ENCODE measurements around the gene OR5H2. TPM values are rescaled to one million over a fixed set of nuclear protein-coding genes. Genes with fewer than 3 reads are reported as not detected.
A peak's percentile ranks its signal among the peaks of the same experiment; 100 is the strongest.

OR5H2 gene
- total RNA-seq, 1 experiment from 2014 or later = not detected

DNA sequence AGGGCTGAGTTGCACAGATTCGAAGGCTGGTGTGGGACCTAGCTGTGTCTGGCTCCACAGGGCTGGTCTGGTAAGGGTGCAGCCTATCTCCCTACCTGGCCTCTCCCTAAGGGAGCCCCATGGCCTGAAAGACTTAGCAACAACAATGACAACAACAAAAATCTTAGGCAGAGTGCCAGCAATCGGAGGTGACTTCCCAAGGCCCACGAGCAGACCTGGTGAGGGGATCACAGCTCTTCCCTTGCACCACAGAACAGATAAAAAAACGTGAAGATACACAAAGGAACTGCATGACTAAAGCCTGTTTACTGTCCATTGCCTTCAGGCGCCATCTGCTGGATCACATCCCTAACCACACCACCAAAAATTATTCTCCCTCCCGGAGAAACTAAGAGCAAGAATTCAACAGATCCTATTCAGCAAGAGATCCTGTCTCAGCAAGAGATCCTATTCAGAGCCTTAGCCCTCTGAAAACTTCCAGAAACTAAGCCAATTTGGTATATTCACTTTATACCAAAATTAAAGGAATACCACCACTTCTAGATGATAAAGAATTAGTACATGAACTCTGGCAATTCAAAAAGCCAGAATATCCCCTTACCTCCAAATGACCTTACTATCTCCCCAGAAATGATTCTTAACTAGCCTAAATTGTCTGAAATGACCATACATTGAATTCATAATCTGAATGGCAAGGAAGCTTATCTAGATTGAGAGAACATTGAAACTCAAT is 47.3 kb downstream of the OR5H2 start:
- TF ChIP-seq, protein P1, sequence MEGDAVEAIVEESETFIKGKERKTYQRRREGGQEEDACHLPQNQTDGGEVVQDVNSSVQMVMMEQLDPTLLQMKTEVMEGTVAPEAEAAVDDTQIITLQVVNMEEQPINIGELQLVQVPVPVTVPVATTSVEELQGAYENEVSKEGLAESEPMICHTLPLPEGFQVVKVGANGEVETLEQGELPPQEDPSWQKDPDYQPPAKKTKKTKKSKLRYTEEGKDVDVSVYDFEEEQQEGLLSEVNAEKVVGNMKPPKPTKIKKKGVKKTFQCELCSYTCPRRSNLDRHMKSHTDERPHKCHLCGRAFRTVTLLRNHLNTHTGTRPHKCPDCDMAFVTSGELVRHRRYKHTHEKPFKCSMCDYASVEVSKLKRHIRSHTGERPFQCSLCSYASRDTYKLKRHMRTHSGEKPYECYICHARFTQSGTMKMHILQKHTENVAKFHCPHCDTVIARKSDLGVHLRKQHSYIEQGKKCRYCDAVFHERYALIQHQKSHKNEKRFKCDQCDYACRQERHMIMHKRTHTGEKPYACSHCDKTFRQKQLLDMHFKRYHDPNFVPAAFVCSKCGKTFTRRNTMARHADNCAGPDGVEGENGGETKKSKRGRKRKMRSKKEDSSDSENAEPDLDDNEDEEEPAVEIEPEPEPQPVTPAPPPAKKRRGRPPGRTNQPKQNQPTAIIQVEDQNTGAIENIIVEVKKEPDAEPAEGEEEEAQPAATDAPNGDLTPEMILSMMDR (IDR thresholded peaks at IDR 0.05; ENCODE audit: insufficient read depth in 1 of 2, low read depth in 1 of 2, low read length in 1 of 2, severe bottlenecking in 1 of 2, unreplicated experiment in 1 of 2) = peak; percentile 63 to 69
- peak; percentile 38 to 56 for DNase-seq
- Mint-ChIP-seq H3K9me3 (ENCODE audit: unreplicated experiment) (no peaks in the 10 kb centered on the region), H3K36me3 (ENCODE audit: insufficient read depth, unreplicated experiment) (no peaks in the 10 kb centered on the region), H3K27ac (ENCODE audit: unreplicated experiment) (no peak overlapping the region), H3K4me1 (ENCODE audit: low read depth, unreplicated experiment) (peaks cover 13% of the 10 kb centered on the region), H3K27me3 (ENCODE audit: insufficient read depth, unreplicated experiment) (peaks cover 3% of the 10 kb centered on the region), H3K4me3 (ENCODE audit: unreplicated experiment) (no peak overlapping the region)
- Histone ChIP-seq H3K27me3 (replicated peaks; ENCODE audit: control insufficient read depth, insufficient read depth, low read length) (no peaks in the 10 kb centered on the region), H3K4me3 (ENCODE audit: low read depth, low read length) (no peak overlapping the region), H3K4me1 (no peaks in the 10 kb centered on the region), H3K9me3 (no peaks in the 10 kb centered on the region), H3K36me3 (ENCODE audit: control insufficient read depth, insufficient read depth, low read length) (no peaks in the 10 kb centered on the region)
- intact Hi-C loops (cut with micrococcal nuclease; ENCODE audit: unreplicated experiment) = loop anchor here (1.0 to 10.0 kb wide), 3 partner anchors 85 to 290 kb away; no protein-coding TSS in a partner anchor
- no TSS peak for BruUV-seq (replicated peaks)
- POLR2A ChIA-PET = no interaction called here
- CTCF ChIA-PET = interaction anchor here (0.5 to 1.2 kb wide), 4 partner anchors 35 to 292 kb away, joined by 3 to 5 read pairs (median 4); no protein-coding TSS in a partner anchor

DNA sequence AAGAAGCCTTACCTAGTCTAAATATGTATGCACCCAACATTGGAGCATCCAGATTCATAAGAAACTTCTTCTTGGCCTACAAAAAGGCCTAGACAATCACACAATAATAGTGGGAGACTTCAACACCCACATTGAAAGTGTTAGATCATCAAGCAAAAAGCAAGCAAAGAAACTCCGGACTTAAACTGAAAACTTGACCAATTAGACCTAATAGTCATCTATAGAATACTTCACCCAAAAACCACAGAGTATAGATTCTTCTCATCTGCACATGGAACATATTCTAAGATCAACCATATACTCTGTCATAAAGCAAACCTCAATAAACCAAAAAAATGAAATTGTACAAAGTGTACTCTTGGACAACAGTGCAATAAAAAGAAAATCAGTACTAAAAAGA is 49.0 kb downstream of the OR5H2 start:
- Histone ChIP-seq H3K4me3 (ENCODE audit: low read depth, low read length) (no peak overlapping the region), H3K4me1 (no peaks in the 10 kb centered on the region), H3K27me3 (replicated peaks; ENCODE audit: control insufficient read depth, insufficient read depth, low read length) (no peaks in the 10 kb centered on the region), H3K9me3 (no peaks in the 10 kb centered on the region), H3K36me3 (ENCODE audit: control insufficient read depth, insufficient read depth, low read length) (no peaks in the 10 kb centered on the region)
- H3K4me3 Mint-ChIP-seq (ENCODE audit: unreplicated experiment) = no peak overlapping the region
- intact Hi-C loops (cut with micrococcal nuclease; ENCODE audit: unreplicated experiment) = no loop called here
- no peaks in the 10 kb centered on the region for H3K9me3 Mint-ChIP-seq (ENCODE audit: unreplicated experiment)
- CTCF ChIA-PET = no interaction called here
- TF ChIP-seq, protein P1 (IDR thresholded peaks at IDR 0.05; ENCODE audit: insufficient read depth in 1 of 2, low read depth in 1 of 2, low read length in 1 of 2, severe bottlenecking in 1 of 2, unreplicated experiment in 1 of 2) = no peak
- H3K27me3 Mint-ChIP-seq (ENCODE audit: insufficient read depth, unreplicated experiment) = peaks cover 3% of the 10 kb centered on the region
- no peak for DNase-seq
- no peaks in the 10 kb centered on the region for H3K36me3 Mint-ChIP-seq (ENCODE audit: insufficient read depth, unreplicated experiment)
- BruUV-seq (replicated peaks) = no TSS peak
- no peak overlapping the region for H3K27ac Mint-ChIP-seq (ENCODE audit: unreplicated experiment)
- POLR2A ChIA-PET = no interaction called here
- no peaks in the 10 kb centered on the region for H3K4me1 Mint-ChIP-seq (ENCODE audit: low read depth, unreplicated experiment)

Other genes starting within 250 kb of the OR5H2 start
- not detected in 2 replicates for gene GABRR3, start 247.2 kb upstream of the OR5H2 start, total RNA-seq (2022)
- gene OR5AC2, start 195.3 kb upstream of the OR5H2 start, total RNA-seq (2022) = not detected in 2 replicates
- gene OR5H1, start 151.8 kb upstream of the OR5H2 start, total RNA-seq (2022) = not detected in 2 replicates
- gene OR5H14, start 135.0 kb upstream of the OR5H2 start, total RNA-seq (2022) = not detected in 2 replicates
- not detected in 2 replicates for gene OR5H15, start 115.8 kb upstream of the OR5H2 start, total RNA-seq (2022)
- gene OR5H6, start 18.3 kb upstream of the OR5H2 start, total RNA-seq (2022) = not detected in 2 replicates
- not detected in 2 replicates for gene OR5K4, start 71.3 kb downstream of the OR5H2 start, total RNA-seq (2022)
- not detected in 2 replicates for gene OR5K3, start 108.2 kb downstream of the OR5H2 start, total RNA-seq (2022)
- not detected in 2 replicates for gene OR5K1, start 180.7 kb downstream of the OR5H2 start, total RNA-seq (2022)
- gene OR5K2, start 215.2 kb downstream of the OR5H2 start, total RNA-seq (2022) = not detected in 2 replicates
- gene CLDND1, start 240.4 kb downstream of the OR5H2 start, total RNA-seq (2022) = 56.0 TPM in 2 replicates
- gene GPR15, start 249.5 kb downstream of the OR5H2 start, total RNA-seq (2022) = not detected in 2 replicates

Data from Caco-2 (cell line).